Endothelial cell of umbilical vein (primary cell): Measurements from ENCODE around the gene GCNT1.

Experiments used
- CTCF ChIP-seq, 2 donors: IDR thresholded peaks; 1 replicate in 1 of 2; 2 replicates in 1 of 2; pipeline ENCODE4 v1.5.1; 2011; ENCODE audit warnings: low read length in 2 of 2, mild to moderate bottlenecking in 2 of 2, moderate library complexity in 2 of 2, control low read depth in 1 of 2, inconsistent platforms in 1 of 2, low read depth in 1 of 2; ENCODE audit not compliant: insufficient read depth in 1 of 2; ENCODE audit errors: extremely low read depth in 1 of 2
- EZH2 ChIP-seq: IDR thresholded peaks from 2 replicates; pipeline ENCODE4 v1.6.1; 2012; ENCODE audit warnings: borderline replicate concordance, low read depth, mild to moderate bottlenecking, moderate library complexity, low read length, inconsistent platforms; ENCODE audit not compliant: severe bottlenecking
- GATA2 ChIP-seq: IDR thresholded peaks from 2 replicates; pipeline ENCODE4 v1.7.0; 2011; ENCODE audit warnings: low read depth, mild to moderate bottlenecking, moderate library complexity, mixed read lengths, low read length; ENCODE audit not compliant: insufficient read length, insufficient read depth
- JUN ChIP-seq: IDR thresholded peaks from 2 replicates; pipeline ENCODE4 v1.6.1; 2011; ENCODE audit warnings: borderline replicate concordance, low read depth; ENCODE audit not compliant: insufficient read length, insufficient read depth
- MAX ChIP-seq: IDR thresholded peaks from 2 replicates; pipeline ENCODE4 v1.6.1; 2011; ENCODE audit not compliant: insufficient read depth, insufficient read length
- MYC ChIP-seq: IDR thresholded peaks from one replicate; pipeline ENCODE4 v1.6.1; 2011; ENCODE audit warnings: mild to moderate bottlenecking, low read depth, low read length
- POLR2A ChIP-seq: IDR thresholded peaks from 2 replicates; pipeline ENCODE4 v1.6.1; 2012; ENCODE audit warnings: low read depth, mild to moderate bottlenecking, control low read depth, low read length
- POLR2AphosphoS5 ChIP-seq: IDR thresholded peaks from 2 replicates; pipeline ENCODE4 v1.6.1; 2012; ENCODE audit warnings: low read depth, mild to moderate bottlenecking, control low read depth, low read length, moderate library complexity; ENCODE audit not compliant: insufficient read depth

GRCh38 chr9:76413658-76414057 lies 45.3 kb upstream of the GCNT1 start:
- TF ChIP-seq MAX (no peak), CTCF (IDR thresholded peaks at IDR 0.05; ENCODE audit: extremely low read depth in 1 of 2, insufficient read depth in 1 of 2, low read depth in 1 of 2, low read length in 2 of 2) (no peak), POLR2A (no peak), JUN (no peak), GATA2 (no peak), EZH2 (no peak), POLR2AphosphoS5 (no peak), MYC (no peak)
